HFFc6 (cell line): ENCODE measurements around the gene RRM2. TPM values are rescaled to one million over a fixed set of nuclear protein-coding genes. Genes with fewer than 3 reads are reported as not detected.

Source experiments
- DNase-seq: peaks from one replicate; pipeline ENCODE4 v3.0.0-alpha.2; 2018
- H3K27ac Mint-ChIP-seq: 2 replicates; pipeline ENCODE4 v1.8.0; 2020; ENCODE audit warnings: mild to moderate bottlenecking, mixed read lengths
- H3K27me3 Mint-ChIP-seq: 2 replicates; pipeline ENCODE4 v1.8.0; 2021; ENCODE audit warnings: mild to moderate bottlenecking, moderate library complexity, mixed read lengths; ENCODE audit not compliant: insufficient read depth
- H3K36me3 Mint-ChIP-seq: 2 replicates; pipeline ENCODE4 v1.8.0; 2021; ENCODE audit warnings: low read depth, mixed read lengths
- H3K4me1 Mint-ChIP-seq: 2 replicates; pipeline ENCODE4 v1.8.0; 2020; ENCODE audit warnings: low read depth, mixed read lengths
- H3K4me3 Mint-ChIP-seq: 2 replicates; pipeline ENCODE4 v1.8.0; 2020; ENCODE audit warnings: mild to moderate bottlenecking, moderate library complexity, mixed read lengths
- H3K9me3 Mint-ChIP-seq: 2 replicates; pipeline ENCODE4 v1.8.0; 2020; ENCODE audit warnings: mild to moderate bottlenecking, mixed read lengths
- CTCF ChIP-seq: fragments of 200-600 bp; sonication (generic); IDR thresholded peaks from 2 replicates; pipeline ENCODE4 v1.5.0; 2021; ENCODE audit warnings: antibody characterized with exemption, mild to moderate bottlenecking
- total RNA-seq, 6 experiments: library from RNA; stranded (reverse); fragmentation: NEBNext Ultra II Directional; extraction: Animal tissue kit (Norgen Biotek cat#: 25700); gene quantifications; 2 replicates in 1 of 6; 3 replicates in 5 of 6; pipeline ENCODE4 v1.2.3, GENCODE V29; 2021

RRM2 gene
- total RNA-seq, 6 experiments from 2014 or later: 76.4 to 179 (median 158) TPM

- peak overlapping the region; percentile 10; the same call in 1 of the 2 replicates for H3K27ac Mint-ChIP-seq
- peak; percentile 9 for DNase-seq
- no peaks in the 10 kb centered on the region for H3K36me3 Mint-ChIP-seq
- H3K4me3 Mint-ChIP-seq: no peak overlapping the region
- peaks cover 18% of the 10 kb centered on the region for H3K4me1 Mint-ChIP-seq
- H3K9me3 Mint-ChIP-seq: no peaks in the 10 kb centered on the region
- peaks cover 1% of the 10 kb centered on the region; the same call in 1 of the 2 replicates for H3K27me3 Mint-ChIP-seq
- TF ChIP-seq CTCF: no peak
These were observed 41.3 kb downstream of the RRM2 start for GRCh38 chr2:10163498-10164486.

- no peak for TF ChIP-seq CTCF
- Mint-ChIP-seq H3K4me1 (peaks cover 21% of the 10 kb centered on the region), H3K27ac (no peak overlapping the region), H3K27me3 (peaks cover 1% of the 10 kb centered on the region; the same call in 1 of the 2 replicates), H3K4me3 (no peak overlapping the region), H3K9me3 (no peaks in the 10 kb centered on the region), H3K36me3 (no peaks in the 10 kb centered on the region)
- no peak for DNase-seq
These were observed 42.1 kb downstream of the RRM2 start for GRCh38 chr2:10164601-10165000.

- no peak overlapping the region for H3K4me3 Mint-ChIP-seq
- peaks cover 1% of the 10 kb centered on the region; the same call in 1 of the 2 replicates for H3K27me3 Mint-ChIP-seq
- no peak for DNase-seq
- H3K36me3 Mint-ChIP-seq: no peaks in the 10 kb centered on the region
- TF ChIP-seq CTCF: no peak
- H3K27ac Mint-ChIP-seq: no peak overlapping the region
- no peaks in the 10 kb centered on the region for H3K9me3 Mint-ChIP-seq
- H3K4me1 Mint-ChIP-seq: peaks cover 28% of the 10 kb centered on the region
These were observed 42.7 kb downstream of the RRM2 start for GRCh38 chr2:10165282-10165681.

- Mint-ChIP-seq H3K36me3 (no peaks in the 10 kb centered on the region), H3K4me1 (peaks cover 32% of the 10 kb centered on the region), H3K27ac (no peak overlapping the region), H3K9me3 (no peaks in the 10 kb centered on the region), H3K27me3 (peaks cover 1% of the 10 kb centered on the region; the same call in 1 of the 2 replicates), H3K4me3 (no peak overlapping the region)
- no peak for TF ChIP-seq CTCF
- DNase-seq: no peak
These were observed 43.5 kb downstream of the RRM2 start for GRCh38 chr2:10165861-10166675.

GRCh38 chr2:10166676-10167292 is 44.2 kb downstream of the RRM2 start:
- no peak for TF ChIP-seq CTCF
- no peaks in the 10 kb centered on the region for H3K36me3 Mint-ChIP-seq
- H3K27ac Mint-ChIP-seq: no peak overlapping the region
- no peak overlapping the region for H3K4me3 Mint-ChIP-seq
- no peaks in the 10 kb centered on the region for H3K9me3 Mint-ChIP-seq
- H3K4me1 Mint-ChIP-seq: peaks cover 25% of the 10 kb centered on the region
- DNase-seq: no peak
- peaks cover 1% of the 10 kb centered on the region; the same call in 1 of the 2 replicates for H3K27me3 Mint-ChIP-seq
